HG02798 (cell line): ENCODE measurements around the gene PGD.
"Not testable (repeated sequence)": the region's sequence is repeated elsewhere in the genome, so short reads cannot be mapped to it uniquely, and the experiment has no call there.

ENCODE experiments used
- ATAC-seq: cut with Tn5 transposase; IDR thresholded peaks from one replicate; pipeline ENCODE4 v1.9.1; 2021; ENCODE audit warnings: mild to moderate bottlenecking; ENCODE audit not compliant: unreplicated experiment, poor library complexity

PGD gene

GRCh38 chr1:10432910-10433700 lies 34.2 kb downstream of the PGD start:
- ATAC-seq, result no peak

DNA sequence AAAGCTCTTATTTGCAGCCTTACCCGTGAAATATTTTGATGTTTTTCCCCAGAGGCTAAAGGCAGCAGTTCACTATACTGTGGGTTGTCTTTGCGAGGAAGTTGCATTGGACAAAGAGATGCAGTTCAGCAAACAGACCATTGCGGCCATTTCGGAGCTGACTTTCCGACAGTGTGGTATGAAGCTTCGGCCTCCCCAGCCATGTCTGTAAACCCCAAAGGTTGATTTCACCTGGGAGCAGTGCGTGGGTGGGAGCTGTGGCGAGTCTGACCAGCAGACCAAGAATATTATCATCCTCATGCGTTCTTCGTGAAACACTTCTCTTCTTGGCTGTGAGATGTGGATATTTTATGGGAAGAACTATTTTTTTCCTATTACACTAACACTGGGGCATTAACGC lies 34.9 kb downstream of the PGD start:
- no peak for ATAC-seq

DNA sequence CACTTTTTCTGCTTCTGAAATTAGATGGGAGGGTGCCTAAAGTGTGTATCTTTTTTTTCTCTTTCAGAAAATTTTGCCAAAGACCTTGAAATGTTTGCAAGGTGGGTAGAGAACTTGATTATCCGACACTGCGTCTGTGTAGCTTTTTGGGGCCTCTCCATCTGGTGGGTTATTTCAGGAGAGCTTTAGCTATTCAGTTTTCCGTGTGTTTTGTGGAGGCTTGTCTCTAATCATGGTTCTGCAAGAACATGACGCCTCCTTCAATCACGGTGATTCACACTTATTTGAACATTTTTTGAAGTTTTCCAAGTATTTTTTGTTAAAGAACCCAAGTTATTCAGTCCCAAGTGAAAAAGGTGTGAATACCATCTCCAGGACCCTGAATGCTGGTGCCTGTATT lies 35.7 kb downstream of the PGD start:
- ATAC-seq, result no peak

DNA sequence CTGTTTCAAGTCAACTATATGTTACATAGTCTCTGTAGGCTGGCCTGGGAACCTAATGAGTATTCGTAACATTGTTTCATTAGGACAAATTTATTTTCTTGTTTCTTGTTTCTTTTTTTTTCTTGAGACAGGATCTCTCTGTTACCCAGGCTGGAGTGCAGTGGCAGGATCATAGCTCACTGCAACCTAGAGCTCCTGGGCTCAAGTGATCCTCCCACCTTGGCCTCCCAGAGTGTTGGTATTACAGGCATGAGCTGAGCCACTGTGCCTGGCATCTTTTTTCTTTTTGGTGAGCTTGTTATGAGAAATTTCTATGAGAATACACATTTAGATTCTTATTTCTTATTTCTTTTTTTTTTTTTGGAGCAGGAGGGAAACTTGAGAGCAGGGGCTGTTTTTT lies 38.2 kb downstream of the PGD start:
- ATAC-seq, result no peak

DNA sequence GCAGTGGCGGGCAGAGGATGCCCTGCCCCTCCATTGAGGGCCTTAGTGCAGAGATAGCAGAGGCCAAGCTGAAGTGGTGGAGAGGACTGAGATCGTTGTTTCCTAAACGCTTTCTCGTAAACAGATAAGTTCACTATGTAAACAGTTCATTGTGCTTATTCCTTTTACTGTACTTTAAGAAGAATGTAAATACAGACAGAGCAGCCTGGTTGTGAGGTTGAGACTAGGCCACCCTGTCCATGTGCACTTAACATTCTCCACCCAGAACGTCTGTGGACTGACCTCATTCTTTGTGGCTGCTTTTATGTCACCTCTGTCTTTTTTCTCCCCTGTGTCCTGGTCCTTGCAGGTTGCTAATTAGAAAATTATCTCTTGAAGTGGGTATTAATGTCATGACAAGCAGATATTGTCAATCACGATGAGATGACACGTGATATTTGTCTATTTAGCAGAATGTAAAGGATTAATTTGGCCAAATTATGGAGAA lies 39.9 kb downstream of the PGD start:
- no peak for ATAC-seq

DNA sequence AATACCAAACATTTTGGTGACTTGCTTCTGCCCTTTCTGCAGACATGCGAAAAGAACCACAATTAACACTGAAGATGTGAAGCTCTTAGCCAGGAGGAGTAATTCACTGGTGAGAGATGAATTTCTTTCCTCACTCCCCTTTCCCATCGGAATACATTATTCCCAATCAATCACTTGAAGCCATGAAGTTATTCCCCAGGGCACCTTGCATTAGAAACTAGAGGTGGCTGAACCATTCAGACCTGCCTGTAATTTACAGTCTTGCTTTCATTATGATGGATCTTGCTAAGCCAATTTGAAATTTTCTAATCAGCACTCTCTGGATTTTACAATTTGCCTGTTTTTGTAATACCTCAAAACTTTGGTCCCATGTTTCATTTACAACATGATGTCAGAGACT lies 41.4 kb downstream of the PGD start:
- no peak for ATAC-seq

- ATAC-seq, result no peak
Measured at GRCh38 chr1:10440794-10441193, 41.9 kb downstream of the PGD start.

GRCh38 chr1:10444248-10444647 lies 45.4 kb downstream of the PGD start:
- no peak for ATAC-seq

DNA sequence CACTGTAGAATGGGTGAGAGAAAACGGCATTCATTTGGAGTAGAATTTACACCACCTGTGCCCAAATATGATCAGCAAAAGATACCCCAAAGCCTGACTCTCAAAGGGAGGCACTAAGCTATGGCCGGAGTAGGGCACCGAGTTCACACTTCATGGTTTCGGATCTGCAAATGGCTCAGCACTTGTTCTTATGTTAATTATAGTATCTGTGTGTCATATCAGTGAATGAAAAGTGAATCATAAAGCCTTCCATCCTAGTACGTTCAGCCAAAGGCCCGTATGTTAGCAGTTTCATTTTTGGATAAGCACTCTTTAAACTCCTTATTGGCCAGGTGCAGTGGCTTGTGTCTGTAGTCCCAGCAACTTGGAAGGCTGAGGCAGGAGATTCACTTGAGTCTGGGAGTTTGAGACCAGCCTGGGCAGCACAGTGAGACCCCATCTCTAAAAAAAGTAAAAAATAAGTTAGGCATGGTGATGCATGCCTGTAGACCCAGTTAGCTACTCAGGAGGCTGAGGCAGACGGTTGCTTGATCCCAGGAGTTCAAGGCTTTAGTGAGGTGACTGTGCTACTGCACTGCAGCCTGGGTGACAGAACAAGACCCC lies 46.0 kb downstream of the PGD start:
- no peak for ATAC-seq

GRCh38 chr1:10446790-10447422 lies 48.0 kb downstream of the PGD start:
- ATAC-seq, result no peak

GRCh38 chr1:10449751-10450150 lies 50.9 kb downstream of the PGD start, which contains the start of gene CORT:
Gene CORT (plus strand): TSS chr1:10450031. CDS start chr1:10450224, 193 bp downstream.
- ATAC-seq, result no peak

DNA sequence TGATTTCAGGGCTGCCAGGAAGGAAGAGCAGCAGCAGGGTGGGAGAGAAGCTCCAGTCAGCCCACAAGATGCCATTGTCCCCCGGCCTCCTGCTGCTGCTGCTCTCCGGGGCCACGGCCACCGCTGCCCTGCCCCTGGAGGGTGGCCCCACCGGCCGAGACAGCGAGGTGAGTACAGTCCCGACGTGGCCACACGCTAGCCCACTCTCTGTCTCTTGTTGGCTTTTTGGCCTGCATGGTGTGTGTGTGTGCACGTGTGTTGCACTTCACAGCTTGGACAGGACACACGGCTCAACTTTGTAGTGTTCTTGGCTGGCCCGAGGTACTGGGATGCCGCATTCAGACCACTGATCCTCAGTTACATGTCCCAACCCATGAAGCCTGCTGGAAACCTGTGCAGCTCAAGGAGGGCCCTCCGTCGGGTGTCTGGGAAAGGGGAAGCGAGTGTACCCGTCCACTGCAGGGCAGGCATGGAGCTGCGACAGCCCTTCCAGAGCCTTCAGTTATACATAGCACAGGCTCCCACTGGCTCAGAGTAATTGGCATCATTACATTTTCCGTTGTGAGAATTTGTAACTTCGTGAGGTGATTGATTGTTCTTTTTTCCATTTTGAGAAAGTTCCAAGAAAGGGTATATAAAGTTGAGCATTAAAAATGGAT lies 51.4 kb downstream of the PGD start:
- ATAC-seq, result no peak

- ATAC-seq, result no peak
Measured at GRCh38 chr1:10450836-10451235, 52.0 kb downstream of the PGD start.

GRCh38 chr1:10451287-10451686 lies 52.4 kb downstream of the PGD start:
- no peak for ATAC-seq

DNA sequence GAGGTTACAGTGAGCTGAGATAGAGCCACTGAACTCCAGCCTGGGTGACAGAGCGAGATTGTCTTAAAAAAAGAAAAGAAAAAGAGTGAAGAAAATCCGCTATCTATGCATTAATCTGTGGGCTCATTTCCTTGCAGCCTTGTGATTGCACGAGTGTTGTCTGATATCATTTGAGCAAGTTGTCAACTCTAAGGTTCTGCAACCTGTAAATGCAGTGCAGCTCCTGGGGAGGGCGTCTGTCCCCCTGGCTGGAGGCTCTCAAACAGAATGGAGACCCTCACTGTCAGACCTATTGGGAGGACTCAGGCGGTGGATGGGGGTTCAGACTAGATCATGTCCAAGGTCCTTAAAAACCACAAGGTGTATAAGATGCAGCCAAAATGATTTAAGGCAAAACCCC lies 57.2 kb downstream of the PGD start:
- no peak for ATAC-seq

GRCh38 chr1:10456661-10457060 lies 57.8 kb downstream of the PGD start:
- no peak for ATAC-seq

DNA sequence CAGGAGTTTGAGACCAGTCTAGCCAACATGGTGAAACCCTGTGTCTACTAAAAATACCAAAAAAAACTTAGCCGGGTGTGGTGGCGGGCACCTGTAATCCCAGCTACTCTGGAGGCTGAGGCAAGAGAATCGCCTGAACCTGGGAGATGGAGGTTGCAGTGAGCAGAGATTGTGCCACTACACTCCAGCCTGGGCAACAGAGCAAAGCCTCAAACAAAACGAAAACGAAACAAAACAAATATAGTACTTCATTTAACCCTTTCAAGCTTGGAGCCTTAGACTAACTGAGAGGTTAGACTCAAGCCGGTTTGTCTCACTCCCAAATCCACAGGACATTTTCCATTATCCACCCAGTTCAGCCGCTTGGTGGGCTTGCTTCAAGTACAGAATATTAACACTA lies 58.6 kb downstream of the PGD start:
- not testable (repeated sequence) for ATAC-seq

DNA sequence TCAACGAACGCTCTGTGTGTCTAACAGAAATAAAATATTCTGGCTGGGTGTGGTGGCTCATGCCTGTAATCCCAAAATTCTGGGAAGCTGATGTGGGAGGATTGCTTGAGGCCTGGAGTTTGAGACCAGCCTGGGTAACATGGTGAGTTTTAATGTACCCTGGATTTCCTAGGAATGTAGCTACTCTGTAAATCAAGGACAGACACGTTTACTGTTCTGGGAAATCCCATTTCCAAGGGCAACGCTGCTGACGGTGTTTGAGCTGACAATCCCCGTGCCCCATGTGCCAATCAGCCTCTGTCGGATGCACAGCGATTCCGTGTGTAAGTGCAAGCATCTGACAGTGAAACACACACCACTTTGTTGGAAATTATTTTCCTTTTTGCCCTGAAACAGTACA lies 59.0 kb downstream of the PGD start:
- ATAC-seq, result no peak

DNA sequence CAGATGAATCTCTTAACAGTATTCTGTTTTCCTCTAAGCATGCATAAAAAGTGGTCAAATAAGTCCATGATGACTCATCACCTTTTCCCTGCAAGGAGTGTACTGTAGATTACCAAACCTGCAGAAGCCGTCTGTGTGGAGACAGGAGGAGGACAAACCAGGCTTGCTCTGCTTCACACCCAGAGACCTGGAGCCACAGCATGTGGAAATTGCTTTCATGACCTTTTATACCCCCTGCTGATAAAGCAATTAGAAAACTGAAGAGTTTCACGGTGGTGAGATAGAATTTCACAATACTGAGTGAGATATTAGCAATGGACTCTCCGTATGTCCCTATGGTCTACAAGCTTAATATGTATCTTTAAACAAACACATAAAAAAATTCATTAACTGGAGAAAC lies 60.3 kb downstream of the PGD start:
- no peak for ATAC-seq

GRCh38 chr1:10467078-10467477 lies 68.2 kb downstream of the PGD start:
- no peak for ATAC-seq

DNA sequence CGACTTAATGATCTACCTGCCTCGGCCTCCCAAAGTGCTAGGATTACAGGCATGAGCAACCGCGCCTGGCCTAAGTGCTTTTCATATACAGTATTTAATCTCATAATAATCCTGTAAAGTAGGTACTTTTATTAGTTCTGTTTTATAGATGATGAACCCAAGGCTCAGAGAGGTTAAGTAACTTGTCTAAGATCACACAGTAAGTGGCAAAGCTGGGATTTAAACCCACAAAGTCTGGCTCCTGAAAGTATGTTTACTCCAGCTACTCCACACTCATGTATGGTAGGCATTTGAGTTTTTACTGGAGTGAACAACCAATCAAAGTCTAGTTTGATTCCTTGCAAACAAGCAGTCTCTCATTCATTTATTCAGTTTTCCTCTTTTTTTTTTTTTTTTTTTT lies 71.2 kb downstream of the PGD start:
- ATAC-seq, result no peak
